HepG2 (cell line): Measurements from ENCODE around the gene TMEM11. TPM values are rescaled to one million over a fixed set of nuclear protein-coding genes. Genes with fewer than 3 reads are reported as not detected.

Experiments used
- ATAC-seq: fragments of 200-7000 bp; cut with Tn5 transposase; 3 replicates; pipeline ENCODE4 v1.9.1; 2020; ENCODE audit warnings: mild to moderate bottlenecking, moderate library complexity
- BruUV-seq: library from RNA; stranded (reverse); fragments of 400-500 nt; replicated peaks from 2 replicates; lab custom pipeline; 2021; lab: Mats Ljungman, UMichigan
- CTCF ChIA-PET: fragments of 300-600 bp; formaldehyde crosslinking; extraction: SDS; loops from one replicate; lab custom pipeline; 2021; ENCODE audit warnings: low total read pairs, inconsistent platforms, low intra/inter-chr PET ratio; lab: Yijun Ruan, JAX
- POLR2A ChIA-PET: fragments of 350-600 bp; sonication (Branson Sonifier 250); formaldehyde crosslinking; loops from one replicate; lab custom pipeline; 2020; ENCODE audit warnings: antibody characterized with exemption, inconsistent platforms; lab: Yijun Ruan, JAX
- DNase-seq: peaks from one replicate; pipeline ENCODE4 v3.0.0-alpha.2; 2015; ENCODE audit warnings: low spot score
- FAIRE-seq: peaks from 3 replicates; lab custom pipeline; 2011; peaks lifted over from hg19 to GRCh38; lab: Jason Lieb, UNC
- H2AFZ ChIP-seq: one replicate; pipeline ENCODE4 v1.6.1; 2011; ENCODE audit warnings: low read length, inconsistent platforms
- H3K27ac ChIP-seq: fragments of 300-600 bp; 3 replicates; pipeline ENCODE4 v1.8.0; 2011; ENCODE audit warnings: mixed run types, mild to moderate bottlenecking, mixed read lengths, low read length, inconsistent platforms; ENCODE audit not compliant: insufficient read depth; ENCODE audit errors: extremely low read length
- H3K27me3 ChIP-seq, 2 experiments: fragments of 200-600 bp in 1 of 2; 2 replicates in 1 of 2; 3 replicates in 1 of 2; pipeline versions ENCODE4 v1.6.0 to v1.8.0; 2011; ENCODE audit warnings: low read length in 2 of 2, mild to moderate bottlenecking in 2 of 2, moderate library complexity in 2 of 2, inconsistent platforms in 1 of 2; ENCODE audit not compliant: insufficient read depth in 2 of 2, control insufficient read depth in 1 of 2
- H3K36me3 ChIP-seq, 2 experiments: fragments of 200-600 bp in 1 of 2; replicated peaks in 1 of 2; 2 replicates in 1 of 2; 3 replicates in 1 of 2; pipeline versions ENCODE4 v1.5.1 to v1.8.0; 2011; ENCODE audit warnings: low read length in 2 of 2, inconsistent platforms in 1 of 2; ENCODE audit not compliant: insufficient read depth in 2 of 2, control insufficient read depth in 1 of 2
- H3K4me1 ChIP-seq: 2 replicates; pipeline ENCODE4 v1.5.1; 2012; ENCODE audit warnings: low read length, inconsistent platforms; ENCODE audit not compliant: insufficient read depth
- H3K4me2 ChIP-seq: 2 replicates; pipeline ENCODE4 v1.6.0; 2011; ENCODE audit warnings: low read depth, low read length, inconsistent platforms
- H3K4me3 ChIP-seq, 3 experiments: fragments of 200-600 bp in 1 of 3; sonication (generic), shearing (Covaris generic) in 1 of 3; replicated peaks in 1 of 3; 2 replicates each; pipeline ENCODE4 v1.5.1; 2011 to 2016; ENCODE audit warnings: low read length in 3 of 3, inconsistent platforms in 2 of 3, low read depth in 2 of 3, mild to moderate bottlenecking in 2 of 3, control low read depth in 1 of 3, mixed read lengths in 1 of 3; ENCODE audit not compliant: insufficient read depth in 1 of 3
- H3K79me2 ChIP-seq: one replicate; pipeline ENCODE4 v1.6.1; 2011; ENCODE audit warnings: low read length, inconsistent platforms; ENCODE audit not compliant: insufficient read depth
- H3K9ac ChIP-seq: 2 replicates; pipeline ENCODE4 v1.6.0; 2011; ENCODE audit warnings: mild to moderate bottlenecking, low read depth, low read length, inconsistent platforms; ENCODE audit not compliant: insufficient read depth
- H3K9me3 ChIP-seq: 2 replicates; pipeline ENCODE4 v1.5.1; 2012; ENCODE audit warnings: mild to moderate bottlenecking, low read length
- H4K20me1 ChIP-seq: 2 replicates; pipeline ENCODE4 v1.6.0; 2011; ENCODE audit warnings: inconsistent platforms, mild to moderate bottlenecking, low read length, moderate library complexity; ENCODE audit not compliant: insufficient read depth
- E2F5 ChIP-seq: sonication (generic); formaldehyde crosslinking; conservative IDR thresholded peaks from 2 replicates; pipeline ENCODE4 v1.4.0; 2020; ENCODE audit warnings: missing genetic modification reagents
- FOXJ3 ChIP-seq: sonication (generic); formaldehyde crosslinking; IDR thresholded peaks from 2 replicates; pipeline ENCODE4 v1.4.0; 2020; ENCODE audit warnings: missing genetic modification reagents, mild to moderate bottlenecking, borderline replicate concordance
- IKZF5 ChIP-seq: IDR thresholded peaks from 2 replicates; pipeline ENCODE4 v1.6.1; 2018; ENCODE audit warnings: missing genetic modification reagents, mild to moderate bottlenecking, missing compliant biosample characterization
- KDM3A ChIP-seq: IDR thresholded peaks from 2 replicates; pipeline ENCODE4 v1.6.1; 2018; ENCODE audit warnings: low read depth, missing compliant biosample characterization
- NCOA5 ChIP-seq: sonication (generic); formaldehyde crosslinking; IDR thresholded peaks from 2 replicates; pipeline ENCODE4 v1.4.0; 2020; ENCODE audit warnings: missing genetic modification reagents
- POGK ChIP-seq: sonication (generic); formaldehyde crosslinking; conservative IDR thresholded peaks from 2 replicates; pipeline ENCODE4 v1.8.0; 2022; ENCODE audit warnings: mild to moderate bottlenecking, moderate library complexity, missing genetic modification reagents
- RBFOX2 ChIP-seq: fragments of 200-400 bp; formaldehyde crosslinking; IDR thresholded peaks from 2 replicates; pipeline ENCODE4 v1.6.1; 2017; ENCODE audit warnings: low read depth, mild to moderate bottlenecking, low read length
- SIX1 ChIP-seq: sonication (generic); formaldehyde crosslinking; IDR thresholded peaks from 2 replicates; pipeline ENCODE4 v1.4.0; 2020; ENCODE audit warnings: missing genetic modification reagents, borderline replicate concordance
- THYN1 ChIP-seq: sonication (generic); formaldehyde crosslinking; IDR thresholded peaks from 2 replicates; pipeline ENCODE4 v1.8.1; 2023; ENCODE audit warnings: low read depth, mild to moderate bottlenecking, moderate library complexity, missing genetic modification reagents, borderline replicate concordance
- ZNF280D ChIP-seq: sonication (generic); formaldehyde crosslinking; IDR thresholded peaks from 2 replicates; pipeline ENCODE4 v1.5.1; 2020; ENCODE audit warnings: mild to moderate bottlenecking, missing genetic modification reagents
- ZNF501 ChIP-seq: sonication (generic); formaldehyde crosslinking; IDR thresholded peaks from 2 replicates; pipeline ENCODE4 v1.5.1; 2020; ENCODE audit warnings: mild to moderate bottlenecking, moderate library complexity, missing genetic modification reagents
- ZNF546 ChIP-seq: sonication (generic); formaldehyde crosslinking; conservative IDR thresholded peaks from 2 replicates; pipeline ENCODE4 v1.8.1; 2023; ENCODE audit warnings: mild to moderate bottlenecking, missing genetic modification reagents
- ZNF724P ChIP-seq: sonication (generic); formaldehyde crosslinking; IDR thresholded peaks from 2 replicates; pipeline ENCODE4 v1.8.0; 2022; ENCODE audit warnings: missing genetic modification reagents, borderline replicate concordance
- ZNF83 ChIP-seq: sonication (generic); formaldehyde crosslinking; IDR thresholded peaks from 2 replicates; pipeline ENCODE4 v1.4.0; 2020; ENCODE audit warnings: missing genetic modification reagents, mild to moderate bottlenecking, borderline replicate concordance
- WGBS: methylation state at CpG from one replicate; pipeline ENCODE4 v1.1.6; 2017; ENCODE audit warnings: low lambda C conversion rate; 5-methylcytosine and 5-hydroxymethylcytosine counted together
- in situ Hi-C: cut with HindIII; loops from 2 replicates; pipeline ENCODE4 v1.10.0; 2017; ENCODE audit warnings: low pct_unique_long_range_greater_than_20kb; ENCODE audit not compliant: extremely low pct_ligation_motif_present
- intact Hi-C: fragments of 100-400 bp; cut with micrococcal nuclease; formaldehyde crosslinking; loops from one replicate; pipeline ENCODE4 v1.10.0; 2022; ENCODE audit not compliant: unreplicated experiment
- polyA plus RNA-seq, 8 experiments: library from polyadenylated mRNA; depleted of rRNA in 3 of 8; stranded (reverse) in 7 of 8; unstranded in 1 of 8; fragments of >200 nt; fragmentation: Illumina TruSeq in 4 of 8; extraction: Trizol in 4 of 8; gene quantifications; 2 replicates each; pipeline versions ENCODE4 v1.2.1 to v1.2.3, GENCODE V29; 2011 to 2016; ENCODE audit warnings: low read depth in 4 of 8, missing spikeins in 1 of 8, mixed read lengths in 1 of 8; ENCODE audit not compliant: insufficient read depth in 1 of 8
- total RNA-seq, 5 experiments: library from RNA; depleted of rRNA; stranded (reverse); fragments of >200 nt; fragmentation: Illumina TruSeq; extraction: Trizol; gene quantifications; 2 replicates each; pipeline ENCODE4 v1.2.3, GENCODE V29; 2016; ENCODE audit warnings: low read depth in 1 of 5

The TMEM11 gene
- total and polyA plus RNA-seq, 2 of the 13 experiments (the other 11 are each of a cell fraction or from before 2014, with no cell fraction given) = 18.7 to 35.0 TPM

- TF ChIP-seq E2F5 = no peak
- TF ChIP-seq POGK (CRISPR knock-in tag) = no peak
- TF ChIP-seq RBFOX2 = no peak
- no peak for TF ChIP-seq ZNF546 (CRISPR knock-in tag)
- no peak for TF ChIP-seq THYN1 (CRISPR knock-in tag)
- TF ChIP-seq ZNF83 (CRISPR knock-in tag) = no peak
- TF ChIP-seq IKZF5 = no peak
- TF ChIP-seq NCOA5 (CRISPR knock-in tag) = no peak
Measured at GRCh38 chr17:21199856-21200255, 14.1 kb downstream of the TMEM11 start (continued).

- TF ChIP-seq ZNF280D (CRISPR knock-in tag) (no peak), ZNF724P (CRISPR knock-in tag) (no peak), ZNF501 (CRISPR knock-in tag) (no peak), FOXJ3 (no peak), SIX1 (no peak), KDM3A (no peak)
- Histone ChIP-seq H3K27ac (no peak overlapping the region), H3K79me2 (peaks cover 45% of the 10 kb centered on the region), H3K9ac (no peak overlapping the region), H3K36me3 (peaks cover 9 to 33% of the 10 kb centered on the region in 2 experiments; a peak in 4 of 5 replicates), H3K4me1 (no peaks in the 10 kb centered on the region), H3K27me3 (no peaks in the 10 kb centered on the region), H3K9me3 (no peaks in the 10 kb centered on the region), H3K4me3 (no peak overlapping the region), H4K20me1 (peaks cover 31% of the 10 kb centered on the region), H2AFZ (no peak overlapping the region), H3K4me2 (no peak overlapping the region)
- no peak for DNase-seq
- no TSS peak for BruUV-seq
- WGBS = 92% methylated on average over 8 of the region's 9 CpGs
- FAIRE-seq = no peak
- no peak for ATAC-seq
- CTCF ChIA-PET = no interaction called here
- in situ Hi-C loops (no loop called here), intact Hi-C loops (no loop called here)
- POLR2A ChIA-PET = no interaction called here
Measured at GRCh38 chr17:21199311-21199710, 14.7 kb downstream of the TMEM11 start.
